Erythroblast (primary cell): ENCODE measurements around the gene TSC22D3.

Experiments
- GATA1 ChIP-seq: IDR thresholded peaks from 2 replicates; pipeline ENCODE4 v1.6.1; 2011; ENCODE audit warnings: low read depth, mild to moderate bottlenecking, control low read depth, low read length, moderate library complexity
- POLR2A ChIP-seq: IDR thresholded peaks from 2 replicates; pipeline ENCODE4 v1.6.1; 2011; ENCODE audit warnings: mild to moderate bottlenecking, low read length

DNA sequence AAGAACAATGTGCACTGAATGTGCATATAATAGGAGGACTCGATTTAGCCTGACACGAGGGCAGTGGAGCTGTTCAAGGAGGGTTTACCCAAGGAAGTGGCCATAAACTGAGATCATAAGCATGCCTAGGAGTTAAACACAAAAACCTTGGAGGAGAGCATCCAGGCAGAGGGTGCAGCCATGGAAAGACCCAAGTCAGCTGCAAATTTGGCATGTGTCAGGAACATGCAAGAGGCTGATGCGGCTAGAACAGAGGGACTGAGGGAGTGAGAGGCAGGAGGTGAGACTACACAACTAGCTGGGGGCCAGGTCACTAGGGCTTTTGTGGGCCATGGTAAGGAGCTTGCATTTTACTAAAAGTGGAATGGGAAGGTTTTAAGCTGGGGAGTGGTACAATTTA lies 91.7 kb downstream of the TSC22D3 start:
- TF ChIP-seq POLR2A (no peak), GATA1 (no peak)
